HepG2 (cell line): ENCODE data around the gene RPH3AL. TPM values are rescaled to one million over a fixed set of nuclear protein-coding genes. Genes with fewer than 3 reads are reported as not detected.

Experiments
- HNRNPH1 ChIP-seq: fragments of 200-400 bp; formaldehyde crosslinking; optimal IDR thresholded peaks from 2 replicates; pipeline ENCODE3; 2017; ENCODE audit warnings: mild to moderate bottlenecking, low read depth, low read length
- KMT2A ChIP-seq: sonication (generic); formaldehyde crosslinking; IDR thresholded peaks from 2 replicates; pipeline ENCODE4 v1.4.0; 2020; ENCODE audit warnings: missing genetic modification reagents
- NCOA5 ChIP-seq: sonication (generic); formaldehyde crosslinking; IDR thresholded peaks from 2 replicates; pipeline ENCODE4 v1.4.0; 2020; ENCODE audit warnings: missing genetic modification reagents
- PHF5A ChIP-seq: IDR thresholded peaks from one replicate; pipeline ENCODE4 v1.6.1; 2018; ENCODE audit warnings: low read depth, missing genetic modification reagents; ENCODE audit not compliant: unreplicated experiment
- POGZ ChIP-seq: sonication (generic); formaldehyde crosslinking; IDR thresholded peaks from 2 replicates; pipeline ENCODE4 v1.4.0; 2020; ENCODE audit warnings: mild to moderate bottlenecking, missing genetic modification reagents
- SMAD1 ChIP-seq: sonication (generic); formaldehyde crosslinking; IDR thresholded peaks from 2 replicates; pipeline ENCODE4 v1.4.0; 2020; ENCODE audit warnings: missing genetic modification reagents, low read depth, mild to moderate bottlenecking, borderline replicate concordance
- SMYD3 ChIP-seq: sonication (generic); formaldehyde crosslinking; IDR thresholded peaks from 2 replicates; pipeline ENCODE4 v1.8.1; 2023; ENCODE audit warnings: mild to moderate bottlenecking, missing genetic modification reagents
- SYNCRIP ChIP-seq: fragments of 200-400 bp; formaldehyde crosslinking; IDR thresholded peaks from 2 replicates; pipeline ENCODE4 v1.6.1; 2018; ENCODE audit warnings: mild to moderate bottlenecking, low read depth, low read length; ENCODE audit not compliant: insufficient read depth
- THAP11 ChIP-seq: IDR thresholded peaks from 2 replicates; pipeline ENCODE4 v1.6.1; 2016; ENCODE audit warnings: missing biosample characterization, missing genetic modification reagents
- USF2 ChIP-seq, 2 experiments: sonication (generic) in 1 of 2; formaldehyde crosslinking in 1 of 2; IDR thresholded peaks; 2 replicates each; pipeline versions ENCODE4 v1.5.1 to v1.6.1; 2011 to 2020; ENCODE audit warnings: borderline replicate concordance in 1 of 2, low read depth in 1 of 2, low read length in 1 of 2, mild to moderate bottlenecking in 1 of 2, missing genetic modification reagents in 1 of 2, moderate library complexity in 1 of 2
- ZIK1 ChIP-seq: sonication (generic); formaldehyde crosslinking; IDR thresholded peaks from 2 replicates; pipeline ENCODE4 v1.5.0; 2020; ENCODE audit warnings: mild to moderate bottlenecking, low read depth, missing genetic modification reagents, borderline replicate concordance
- ZNF124 ChIP-seq: sonication (generic); formaldehyde crosslinking; IDR thresholded peaks from 2 replicates; pipeline ENCODE4 v1.4.0; 2020; ENCODE audit warnings: missing genetic modification reagents
- ZNF256 ChIP-seq: sonication (generic); formaldehyde crosslinking; conservative IDR thresholded peaks from 2 replicates; pipeline ENCODE4 v1.4.0; 2020; ENCODE audit warnings: missing genetic modification reagents
- ZNF530 ChIP-seq: sonication (generic); formaldehyde crosslinking; IDR thresholded peaks from 2 replicates; pipeline ENCODE4 v1.5.0; 2020; ENCODE audit warnings: low read depth, mild to moderate bottlenecking, missing genetic modification reagents
- ZNF598 ChIP-seq: sonication (generic); formaldehyde crosslinking; IDR thresholded peaks from 2 replicates; pipeline ENCODE4 v1.5.1; 2020; ENCODE audit warnings: mild to moderate bottlenecking, missing genetic modification reagents, borderline replicate concordance
- ZNF687 ChIP-seq: sonication (generic); formaldehyde crosslinking; IDR thresholded peaks from 2 replicates; pipeline ENCODE4 v1.5.1; 2020; ENCODE audit warnings: mild to moderate bottlenecking, missing genetic modification reagents, moderate library complexity
- ZNF740 ChIP-seq: sonication (generic); formaldehyde crosslinking; IDR thresholded peaks from 2 replicates; pipeline ENCODE4 v1.4.0; 2020; ENCODE audit warnings: missing genetic modification reagents
- ZNF781 ChIP-seq: sonication (generic); formaldehyde crosslinking; IDR thresholded peaks from 2 replicates; pipeline ENCODE4 v1.5.1; 2020; ENCODE audit warnings: borderline replicate concordance, mild to moderate bottlenecking, missing genetic modification reagents; ENCODE audit errors: not compliant biosample characterization
- ZNF850 ChIP-seq: sonication (generic); formaldehyde crosslinking; conservative IDR thresholded peaks from 2 replicates; pipeline ENCODE4 v1.9.0; 2021; ENCODE audit warnings: mild to moderate bottlenecking, missing genetic modification reagents
- ZXDC ChIP-seq: sonication (generic); formaldehyde crosslinking; IDR thresholded peaks from 2 replicates; pipeline ENCODE4 v1.5.0; 2020; ENCODE audit warnings: mild to moderate bottlenecking, missing genetic modification reagents
- polyA plus RNA-seq, 8 experiments: library from polyadenylated mRNA; depleted of rRNA in 3 of 8; stranded (reverse) in 7 of 8; unstranded in 1 of 8; fragments of >200 nt; fragmentation: Illumina TruSeq in 4 of 8; extraction: Trizol in 4 of 8; gene quantifications; 2 replicates each; pipeline versions ENCODE4 v1.2.1 to v1.2.3, GENCODE V29; 2011 to 2016; ENCODE audit warnings: low read depth in 4 of 8, missing spikeins in 1 of 8, mixed read lengths in 1 of 8; ENCODE audit not compliant: insufficient read depth in 1 of 8
- total RNA-seq, 5 experiments: library from RNA; depleted of rRNA; stranded (reverse); fragments of >200 nt; fragmentation: Illumina TruSeq; extraction: Trizol; gene quantifications; 2 replicates each; pipeline ENCODE4 v1.2.3, GENCODE V29; 2016; ENCODE audit warnings: low read depth in 1 of 5

RPH3AL gene
- total and polyA plus RNA-seq, 2 of the 13 experiments (the other 11 are each of a cell fraction or from before 2014, with no cell fraction given), result 7.8 to 16.4 TPM

GRCh38 chr17:348692-349425 lies 3.7 kb downstream of the RPH3AL start (continued):
- no peak for TF ChIP-seq HNRNPH1
- TF ChIP-seq ZNF687, result peak; percentile 52
- no peak for TF ChIP-seq ZIK1
- TF ChIP-seq POGZ (CRISPR knock-in tag), result no peak
- no peak for TF ChIP-seq ZXDC (CRISPR knock-in tag)
- TF ChIP-seq THAP11 (CRISPR knock-in tag), result peak; percentile 78
- no peak for TF ChIP-seq SYNCRIP
- peak; percentile 30 for TF ChIP-seq PHF5A
- TF ChIP-seq ZNF850 (CRISPR knock-in tag), result no peak
- TF ChIP-seq SMAD1, result no peak
- peak; percentile 80 for TF ChIP-seq USF2 (IDR thresholded peaks at IDR 0.05; ENCODE audit: low read depth, low read length)
- peak; percentile 61; the same call in 1 of the 2 replicates for TF ChIP-seq USF2 (CRISPR knock-in tag; IDR thresholded peaks at IDR 0.05; ENCODE audit: borderline replicate concordance)
- no peak for TF ChIP-seq ZNF598 (CRISPR knock-in tag)
- no peak for TF ChIP-seq ZNF530 (CRISPR knock-in tag)
- no peak for TF ChIP-seq NCOA5
- TF ChIP-seq ZNF781 (CRISPR knock-in tag), result no peak
- TF ChIP-seq ZNF740 (CRISPR knock-in tag), result no peak
- TF ChIP-seq SMYD3 (CRISPR knock-in tag), result peak; percentile 46; the same call in 1 of the 2 replicates
- 0 out of 2 replicates have a peak, but pooled peaks have one; percentile 40 for TF ChIP-seq KMT2A (CRISPR knock-in tag)
- TF ChIP-seq ZNF256 (CRISPR knock-in tag), result no peak
- no peak for TF ChIP-seq ZNF124 (CRISPR knock-in tag)
